Natural killer cell (primary cell): ENCODE results near the gene PGLYRP3. TPM values are rescaled to one million over a fixed set of nuclear protein-coding genes. Genes with fewer than 3 reads are reported as not detected.

Experiments
- ATAC-seq, 3 donors: fragments of 150-1000 bp in 2 of 3; fragments of 200-7000 bp in 1 of 3; cut with Tn5 transposase; 1 replicate in 1 of 3; 2 replicates in 2 of 3; pipeline ENCODE4 v1.10.0; 2021; ENCODE audit warnings: mild to moderate bottlenecking in 2 of 3, moderate library complexity in 2 of 3
- DNase-seq, 2 donors: peaks; one replicate each; pipeline versions ENCODE4 v3.0.0 to v3.0.0-alpha.2; 2013 to 2021; ENCODE audit warnings: mixed read lengths in 1 of 2
- H3K27ac ChIP-seq: one replicate; pipeline ENCODE4 v1.5.1; 2013; ENCODE audit warnings: mild to moderate bottlenecking, low read length
- H3K27me3 ChIP-seq: one replicate; pipeline ENCODE4 v1.6.1; 2013; ENCODE audit warnings: low read length; ENCODE audit not compliant: control insufficient read depth, insufficient read depth
- H3K36me3 ChIP-seq: one replicate; pipeline ENCODE4 v1.6.1; 2013; ENCODE audit warnings: low read length; ENCODE audit not compliant: control insufficient read depth, insufficient read depth
- H3K4me1 ChIP-seq: one replicate; pipeline ENCODE4 v1.6.1; 2013; ENCODE audit warnings: low read length; ENCODE audit not compliant: control insufficient read depth, insufficient read depth
- H3K4me3 ChIP-seq: one replicate; pipeline ENCODE4 v1.5.1; 2013; ENCODE audit warnings: low read length
- H3K9me3 ChIP-seq: one replicate; pipeline ENCODE4 v1.6.1; 2013; ENCODE audit warnings: low read length; ENCODE audit not compliant: control insufficient read depth, insufficient read depth
- H3K27ac Mint-ChIP-seq, 2 donors: one replicate each; pipeline ENCODE4 v1.8.0; 2022; ENCODE audit warnings: mild to moderate bottlenecking in 2 of 2, mixed read lengths in 2 of 2, moderate library complexity in 1 of 2
- H3K27me3 Mint-ChIP-seq, 2 donors: one replicate each; pipeline ENCODE4 v1.8.0; 2022; ENCODE audit warnings: low read depth in 2 of 2, mixed read lengths in 2 of 2
- H3K36me3 Mint-ChIP-seq: one replicate; pipeline ENCODE4 v1.8.0; 2022; ENCODE audit warnings: mixed read lengths
- H3K4me1 Mint-ChIP-seq, 2 donors: one replicate each; pipeline ENCODE4 v1.8.0; 2022; ENCODE audit warnings: mixed read lengths in 2 of 2
- H3K4me3 Mint-ChIP-seq: one replicate; pipeline ENCODE4 v1.8.0; 2022; ENCODE audit warnings: mild to moderate bottlenecking, moderate library complexity, mixed read lengths
- H3K9me3 Mint-ChIP-seq, 2 donors: one replicate each; pipeline ENCODE4 v1.8.0; 2022; ENCODE audit warnings: mixed read lengths in 2 of 2
- WGBS: methylation state at CpG from one replicate; pipeline ENCODE4 v1.1.7; 2013; ENCODE audit warnings: missing lambda C conversion rate; ENCODE audit not compliant: insufficient coverage; 5-methylcytosine and 5-hydroxymethylcytosine counted together
- intact Hi-C: fragments of 100-400 bp; cut with micrococcal nuclease; formaldehyde crosslinking; loops from one replicate; pipeline ENCODE4 v1.14.2; 2022
- total RNA-seq, 4 donors: library from RNA; stranded (reverse); fragments of 120-200 nt in 1 of 4; gene quantifications; one replicate each; pipeline versions ENCODE4 v1.2.3 to v1.2.4, GENCODE V29; 2013 to 2022
- TF ChIP-seq, protein P1 (sequence below): fragments of 200-600 bp; IDR thresholded peaks from one replicate; pipeline ENCODE4 v1.8.0; 2022; ENCODE audit warnings: antibody characterized with exemption

PGLYRP3 gene
- total RNA-seq, result not detected
- total RNA-seq (2013), result not detected

DNA sequence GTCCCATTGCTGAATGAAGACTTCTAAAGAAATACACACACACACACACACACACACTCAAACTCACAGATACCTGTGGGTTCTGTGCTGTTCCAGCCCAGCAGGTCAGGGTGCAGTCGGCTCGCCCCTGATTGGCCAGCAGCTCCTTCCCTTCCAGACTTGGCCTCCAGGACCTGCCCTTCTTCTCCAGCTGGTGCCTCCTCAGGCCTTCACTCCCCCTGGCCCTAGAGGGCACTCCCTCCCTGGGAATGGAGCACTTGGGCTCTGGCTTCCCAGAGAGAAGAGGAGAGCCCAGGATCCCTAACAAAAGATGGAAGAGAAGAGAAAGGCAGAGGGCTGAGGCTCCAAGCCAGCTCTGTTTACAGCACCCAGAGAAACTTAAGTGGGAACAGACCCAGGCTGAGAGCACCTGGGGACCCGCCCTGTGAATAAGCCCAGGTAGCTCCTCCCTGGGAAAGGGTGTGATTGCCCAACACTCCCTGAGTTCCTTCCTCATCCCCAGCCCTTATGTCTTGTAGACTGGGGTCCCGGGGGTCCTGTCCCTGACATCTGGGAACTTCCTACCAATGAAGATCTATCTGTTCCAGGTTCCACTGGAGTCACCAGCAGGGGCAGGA, at the start of gene PGLYRP3:
Gene PGLYRP3 (minus strand): TSS at position 383 of the 617 bp plus-strand sequence. CDS start 2,287 bp downstream, outside the sequence.
- no peak within 1 kb of the TSS for H3K4me3 ChIP-seq
- intact Hi-C loops, result no loop called here
- no peaks in the 10 kb centered on the region for H3K4me1 ChIP-seq
- Mint-ChIP-seq H3K27ac (no peak within 1 kb of the TSS), H3K27me3 (peaks cover 8 to 33% of the 10 kb centered on the region in 2 donors), H3K9me3 (no peaks in the 10 kb centered on the region), H3K4me3 (no peak within 1 kb of the TSS), H3K4me1 (no peaks in the 10 kb centered on the region), H3K36me3 (no peaks in the 10 kb centered on the region)
- no peaks in the 10 kb centered on the region for H3K36me3 ChIP-seq
- TF ChIP-seq, protein P1, sequence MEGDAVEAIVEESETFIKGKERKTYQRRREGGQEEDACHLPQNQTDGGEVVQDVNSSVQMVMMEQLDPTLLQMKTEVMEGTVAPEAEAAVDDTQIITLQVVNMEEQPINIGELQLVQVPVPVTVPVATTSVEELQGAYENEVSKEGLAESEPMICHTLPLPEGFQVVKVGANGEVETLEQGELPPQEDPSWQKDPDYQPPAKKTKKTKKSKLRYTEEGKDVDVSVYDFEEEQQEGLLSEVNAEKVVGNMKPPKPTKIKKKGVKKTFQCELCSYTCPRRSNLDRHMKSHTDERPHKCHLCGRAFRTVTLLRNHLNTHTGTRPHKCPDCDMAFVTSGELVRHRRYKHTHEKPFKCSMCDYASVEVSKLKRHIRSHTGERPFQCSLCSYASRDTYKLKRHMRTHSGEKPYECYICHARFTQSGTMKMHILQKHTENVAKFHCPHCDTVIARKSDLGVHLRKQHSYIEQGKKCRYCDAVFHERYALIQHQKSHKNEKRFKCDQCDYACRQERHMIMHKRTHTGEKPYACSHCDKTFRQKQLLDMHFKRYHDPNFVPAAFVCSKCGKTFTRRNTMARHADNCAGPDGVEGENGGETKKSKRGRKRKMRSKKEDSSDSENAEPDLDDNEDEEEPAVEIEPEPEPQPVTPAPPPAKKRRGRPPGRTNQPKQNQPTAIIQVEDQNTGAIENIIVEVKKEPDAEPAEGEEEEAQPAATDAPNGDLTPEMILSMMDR, result no peak
- WGBS, result 83% methylated on average over 4 of the region's 4 CpGs
- ATAC-seq (no peak), DNase-seq (no peak)
- no peaks in the 10 kb centered on the region for H3K27me3 ChIP-seq
- H3K27ac ChIP-seq, result no peak within 1 kb of the TSS
- no peaks in the 10 kb centered on the region for H3K9me3 ChIP-seq

- no peaks in the 10 kb centered on the region for H3K36me3 ChIP-seq
- Mint-ChIP-seq H3K9me3 (no peaks in the 10 kb centered on the region), H3K27me3 (peaks cover 14 to 18% of the 10 kb centered on the region in 2 donors), H3K36me3 (no peaks in the 10 kb centered on the region), H3K4me3 (no peak overlapping the region), H3K27ac (no peak overlapping the region), H3K4me1 (peaks cover 0 to 8% of the 10 kb centered on the region in 2 donors)
- ATAC-seq, result no peak
- no peaks in the 10 kb centered on the region for H3K9me3 ChIP-seq
- H3K27ac ChIP-seq, result no peak overlapping the region
- no peak overlapping the region for H3K4me3 ChIP-seq
- DNase-seq, result no peak
- WGBS, result 87% methylated on average over 3 of the region's 3 CpGs
- no peaks in the 10 kb centered on the region for H3K27me3 ChIP-seq
- peaks cover 6% of the 10 kb centered on the region for H3K4me1 ChIP-seq
- intact Hi-C loops, result no loop called here
- TF ChIP-seq, protein P1, result no peak
Observed at GRCh38 chr1:153362187-153362775, 49.5 kb upstream of the PGLYRP3 start.

DNA sequence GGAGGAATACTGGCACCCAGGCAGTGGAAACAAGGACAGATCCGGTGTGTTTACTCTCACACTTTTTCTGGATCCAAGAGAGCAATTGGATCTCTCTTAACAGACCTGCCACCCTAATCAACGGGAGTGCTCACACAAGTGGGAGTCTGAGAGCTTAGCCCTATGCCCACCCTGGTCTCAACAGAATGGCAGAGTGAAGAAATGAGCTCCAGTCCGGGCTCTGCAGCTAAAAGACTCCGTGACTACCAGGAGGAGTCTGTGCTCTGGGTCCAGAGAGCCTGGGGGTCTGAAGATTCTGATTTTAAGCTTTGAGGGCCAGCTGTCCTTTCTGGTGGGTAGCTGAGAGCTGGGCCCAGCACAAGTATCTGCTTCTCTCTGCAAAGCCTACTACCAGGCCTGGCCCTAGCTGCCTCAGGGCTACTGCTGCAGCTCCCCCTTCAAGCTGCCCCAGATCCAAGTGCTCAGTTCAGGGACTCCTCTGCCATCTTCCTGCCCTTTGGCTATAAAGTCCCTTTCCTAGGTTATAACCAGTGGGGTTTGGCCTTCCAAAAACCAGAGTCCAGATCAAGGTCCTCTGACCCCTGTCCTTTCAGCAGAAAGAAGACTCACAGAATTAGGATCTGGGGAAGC, 48.8 kb upstream of the PGLYRP3 start:
- H3K4me1 Mint-ChIP-seq, result peaks cover 0 to 8% of the 10 kb centered on the region in 2 donors
- H3K4me3 Mint-ChIP-seq, result no peak overlapping the region
- no peak overlapping the region for H3K27ac Mint-ChIP-seq
- Histone ChIP-seq H3K4me3 (no peak overlapping the region), H3K27ac (no peak overlapping the region), H3K36me3 (no peaks in the 10 kb centered on the region), H3K4me1 (peaks cover 7% of the 10 kb centered on the region), H3K27me3 (no peaks in the 10 kb centered on the region), H3K9me3 (no peaks in the 10 kb centered on the region)
- TF ChIP-seq, protein P1, result no peak
- 80% methylated on average over 4 of the region's 4 CpGs for WGBS
- H3K36me3 Mint-ChIP-seq, result no peaks in the 10 kb centered on the region
- intact Hi-C loops, result no loop called here
- ATAC-seq, result no peak
- H3K27me3 Mint-ChIP-seq, result peaks cover 15 to 18% of the 10 kb centered on the region in 2 donors
- no peak for DNase-seq
- no peaks in the 10 kb centered on the region for H3K9me3 Mint-ChIP-seq
